H9 (cell line): ENCODE results near the gene NTN3. TPM values are rescaled to one million over a fixed set of nuclear protein-coding genes. Genes with fewer than 3 reads are reported as not detected.
A peak's percentile ranks its signal among the peaks of the same experiment; 100 is the strongest.

ENCODE experiments used
- DNase-seq: peaks from one replicate; pipeline ENCODE4 v3.0.0-alpha.2; 2017
- H2AFZ ChIP-seq: one replicate; pipeline ENCODE4 v1.6.1; 2013; ENCODE audit warnings: mild to moderate bottlenecking, low read length, control low read depth, moderate library complexity
- H2AK5ac ChIP-seq: 2 replicates; pipeline ENCODE4 v1.6.1; 2013; ENCODE audit warnings: low read length, control low read depth, mixed read lengths; ENCODE audit not compliant: insufficient read length
- H2BK120ac ChIP-seq: one replicate; pipeline ENCODE4 v1.6.1; 2013; ENCODE audit warnings: low read depth, mild to moderate bottlenecking, low read length, control low read depth, inconsistent platforms; ENCODE audit not compliant: poor library complexity, severe bottlenecking
- H2BK12ac ChIP-seq: 2 replicates; pipeline ENCODE4 v1.6.1; 2013; ENCODE audit warnings: low read length, control low read depth, mixed read lengths, low read depth; ENCODE audit not compliant: insufficient read length
- H2BK15ac ChIP-seq: 2 replicates; pipeline ENCODE4 v1.6.1; 2013; ENCODE audit warnings: low read depth, low read length, control low read depth
- H2BK20ac ChIP-seq: one replicate; pipeline ENCODE4 v1.6.1; 2013; ENCODE audit warnings: low read depth, mild to moderate bottlenecking, low read length, control low read depth, inconsistent platforms; ENCODE audit not compliant: poor library complexity, severe bottlenecking
- H2BK5ac ChIP-seq: 2 replicates; pipeline ENCODE4 v1.6.1; 2013; ENCODE audit warnings: low read length, control low read depth, mixed read lengths; ENCODE audit not compliant: insufficient read length
- H3K14ac ChIP-seq: 2 replicates; pipeline ENCODE4 v1.6.1; 2013; ENCODE audit warnings: low read length, control low read depth; ENCODE audit not compliant: insufficient read depth
- H3K18ac ChIP-seq: 2 replicates; pipeline ENCODE4 v1.6.1; 2013; ENCODE audit warnings: low read depth, mild to moderate bottlenecking, mixed read lengths, low read length, control low read depth; ENCODE audit not compliant: insufficient read length
- H3K23ac ChIP-seq: 2 replicates; pipeline ENCODE4 v1.6.1; 2013; ENCODE audit warnings: low read length, control low read depth, mixed read lengths, low read depth; ENCODE audit not compliant: insufficient read length
- H3K23me2 ChIP-seq: 2 replicates; pipeline ENCODE4 v1.6.1; 2013; ENCODE audit warnings: low read depth, mild to moderate bottlenecking, mixed read lengths, low read length, control low read depth; ENCODE audit not compliant: insufficient read length, poor library complexity, severe bottlenecking
- H3K27ac ChIP-seq: 2 replicates; pipeline ENCODE4 v1.5.1; 2013; ENCODE audit warnings: low read length, control low read depth, mixed read lengths, low read depth; ENCODE audit not compliant: insufficient read length
- H3K27me3 ChIP-seq: 2 replicates; pipeline ENCODE4 v1.6.1; 2013; ENCODE audit warnings: low read length, control low read depth, inconsistent platforms; ENCODE audit not compliant: insufficient read depth
- H3K4ac ChIP-seq: 2 replicates; pipeline ENCODE4 v1.6.1; 2013; ENCODE audit warnings: low read depth, mild to moderate bottlenecking, control low read depth, inconsistent platforms, low read length, moderate library complexity
- H3K4me1 ChIP-seq: 2 replicates; pipeline ENCODE4 v1.6.1; 2013; ENCODE audit warnings: low read length, control low read depth, inconsistent platforms; ENCODE audit not compliant: insufficient read depth
- H3K4me2 ChIP-seq: 2 replicates; pipeline ENCODE4 v1.6.1; 2013; ENCODE audit warnings: low read length, control low read depth, mixed read lengths; ENCODE audit not compliant: insufficient read length, insufficient read depth
- H3K56ac ChIP-seq: 2 replicates; pipeline ENCODE4 v1.6.1; 2013; ENCODE audit warnings: low read depth, mild to moderate bottlenecking, mixed read lengths, low read length, control low read depth; ENCODE audit not compliant: insufficient read length
- H3K79me1 ChIP-seq: 2 replicates; pipeline ENCODE4 v1.6.1; 2013; ENCODE audit warnings: low read depth, mild to moderate bottlenecking, moderate library complexity, low read length, control low read depth, inconsistent platforms; ENCODE audit not compliant: insufficient read depth, poor library complexity, severe bottlenecking
- H3K79me2 ChIP-seq: 2 replicates; pipeline ENCODE4 v1.6.1; 2013; ENCODE audit warnings: low read length, control low read depth, inconsistent platforms; ENCODE audit not compliant: insufficient read depth
- H3K9ac ChIP-seq: 2 replicates; pipeline ENCODE4 v1.6.1; 2013; ENCODE audit warnings: low read length, control low read depth, mixed read lengths; ENCODE audit not compliant: insufficient read length; ENCODE audit errors: extremely low read depth
- H3K9me3 ChIP-seq: one replicate; pipeline ENCODE4 v1.6.1; 2013; ENCODE audit warnings: low read depth, low read length, inconsistent platforms; ENCODE audit not compliant: control insufficient read depth
- H3T11ph ChIP-seq: one replicate; pipeline ENCODE4 v1.6.1; 2013; ENCODE audit warnings: mild to moderate bottlenecking, low read length, control low read depth, inconsistent platforms
- H4K20me1 ChIP-seq: one replicate; pipeline ENCODE4 v1.6.1; 2013; ENCODE audit not compliant: control insufficient read depth, insufficient read length, insufficient read depth
- H4K5ac ChIP-seq: 2 replicates; pipeline ENCODE4 v1.6.1; 2013; ENCODE audit warnings: low read depth, mild to moderate bottlenecking, mixed read lengths, low read length, control low read depth; ENCODE audit not compliant: insufficient read length
- H4K8ac ChIP-seq: replicated peaks from 2 replicates; pipeline ENCODE4 v1.6.1; 2013; ENCODE audit warnings: low read length, control low read depth, mixed read lengths, low read depth; ENCODE audit not compliant: insufficient read length
- H4K91ac ChIP-seq: 2 replicates; pipeline ENCODE4 v1.6.1; 2013; ENCODE audit warnings: low read depth, mild to moderate bottlenecking, moderate library complexity, mixed read lengths, low read length, control low read depth; ENCODE audit not compliant: insufficient read length
- H3K27ac Mint-ChIP-seq, 3 experiments: 2 replicates in 2 of 3; 3 replicates in 1 of 3; pipeline ENCODE4 v1.8.0; 2020 to 2021; ENCODE audit warnings: mixed read lengths in 3 of 3, mild to moderate bottlenecking in 1 of 3, moderate library complexity in 1 of 3
- H3K27me3 Mint-ChIP-seq: 2 replicates; pipeline ENCODE4 v1.8.0; 2021; ENCODE audit warnings: low read depth, mild to moderate bottlenecking, moderate library complexity, mixed read lengths
- H3K36me3 Mint-ChIP-seq, 3 experiments: 2 replicates in 2 of 3; 3 replicates in 1 of 3; pipeline ENCODE4 v1.8.0; 2020 to 2021; ENCODE audit warnings: low read depth in 3 of 3, mixed read lengths in 3 of 3; ENCODE audit not compliant: insufficient read depth in 1 of 3
- H3K4me1 Mint-ChIP-seq, 2 experiments: 2 replicates each; pipeline ENCODE4 v1.8.0; 2020; ENCODE audit warnings: mixed read lengths in 2 of 2
- H3K4me3 Mint-ChIP-seq, 2 experiments: 2 replicates in 1 of 2; 3 replicates in 1 of 2; pipeline ENCODE4 v1.8.0; 2020 to 2021; ENCODE audit warnings: mild to moderate bottlenecking in 2 of 2, mixed read lengths in 2 of 2, moderate library complexity in 1 of 2
- H3K9me3 Mint-ChIP-seq, 2 experiments: 2 replicates in 1 of 2; 3 replicates in 1 of 2; pipeline ENCODE4 v1.8.0; 2020; ENCODE audit warnings: mild to moderate bottlenecking in 2 of 2, mixed read lengths in 2 of 2, moderate library complexity in 1 of 2
- CTCF ChIP-seq: fragments of 200-600 bp; sonication (generic); conservative IDR thresholded peaks from 3 replicates; pipeline ENCODE4 v1.8.0; 2021; ENCODE audit warnings: antibody characterized with exemption, mild to moderate bottlenecking
- WGBS: extraction: QIAGEN DNeasy Blood & Tissue Kit; methylation state at CpG from one replicate; pipeline ENCODE4 v1.1.7; 2013; ENCODE audit warnings: missing lambda C conversion rate, low lambda C conversion rate, mixed read lengths; ENCODE audit not compliant: insufficient read length; ENCODE audit errors: extremely low coverage; 5-methylcytosine and 5-hydroxymethylcytosine counted together
- total RNA-seq: library from RNA; stranded (reverse); gene quantifications from 2 replicates; pipeline ENCODE4 v1.2.1, GENCODE V29; 2021

The NTN3 gene
- total RNA-seq, 1 experiment from 2014 or later = 1.3 TPM

- Histone ChIP-seq H4K8ac (no peak overlapping the region), H3K79me2 (no peaks in the 10 kb centered on the region), H3T11ph (no peak overlapping the region), H3K27me3 (no peaks in the 10 kb centered on the region), H3K9ac (no peak overlapping the region), H2BK12ac (no peak overlapping the region), H3K27ac (no peak overlapping the region), H3K14ac (no peak overlapping the region), H3K23ac (no peak overlapping the region), H2AK5ac (no peak overlapping the region), H4K20me1 (no peaks in the 10 kb centered on the region), H3K4me2 (peak overlapping the region; percentile 25), H4K91ac (no peak overlapping the region), H2AFZ (no peak overlapping the region), H3K4me1 (no peaks in the 10 kb centered on the region), H3K9me3 (no peaks in the 10 kb centered on the region), H2BK15ac (no peak overlapping the region), H3K56ac (no peak overlapping the region), H3K79me1 (no peaks in the 10 kb centered on the region), H3K23me2 (peaks cover 3% of the 10 kb centered on the region), H2BK120ac (no peak overlapping the region), H3K18ac (no peak overlapping the region), H3K4ac (no peak overlapping the region), H4K5ac (no peak overlapping the region), H2BK5ac (no peak overlapping the region), H2BK20ac (no peak overlapping the region)
- peaks cover 0 to 8% (median 0%) of the 10 kb centered on the region in 3 experiments; a peak in 4 of 7 replicates for H3K36me3 Mint-ChIP-seq
- WGBS = no CpG with 5 or more reads among the region's 18 CpGs
- no peaks in the 10 kb centered on the region for H3K9me3 Mint-ChIP-seq
- DNase-seq = no peak
- TF ChIP-seq CTCF = no peak
- no peak overlapping the region; a peak in 1 of 7 replicates for H3K27ac Mint-ChIP-seq
- peak overlapping the region; percentile 24 to 68; a peak in 4 of 5 replicates for H3K4me3 Mint-ChIP-seq
- peaks cover 3 to 7% of the 10 kb centered on the region in 2 experiments for H3K4me1 Mint-ChIP-seq
- H3K27me3 Mint-ChIP-seq = no peaks in the 10 kb centered on the region
Measured at GRCh38 chr16:2501946-2502895, 31.1 kb downstream of the NTN3 start.
